CD4-positive, alpha-beta T cell treated with Interferon gamma for 1 hour (primary cell): ENCODE measurements around the gene VAMP8.
"Not testable (repeated sequence)": the region's sequence is repeated elsewhere in the genome, so short reads cannot be mapped to it uniquely, and the experiment has no call there.

ENCODE experiments used
- DNase-seq: peaks from one replicate; pipeline ENCODE4 v3.0.0-alpha.2; 2020

Gene VAMP8

GRCh38 chr2:85547859-85548607, 29.4 kb upstream of the VAMP8 start:
- no peak for DNase-seq

GRCh38 chr2:85548608-85548900, 28.8 kb upstream of the VAMP8 start:
- DNase-seq, result no peak

GRCh38 chr2:85549095-85549494, 28.3 kb upstream of the VAMP8 start:
- no peak for DNase-seq

GRCh38 chr2:85549826-85550225, 27.6 kb upstream of the VAMP8 start:
- DNase-seq, result no peak

GRCh38 chr2:85550486-85550885, 26.9 kb upstream of the VAMP8 start:
- DNase-seq, result no peak

GRCh38 chr2:85551698-85552678, 25.4 kb upstream of the VAMP8 start:
- peak; percentile 85 for DNase-seq

- no peak for DNase-seq
These were observed 24.2 kb upstream of the VAMP8 start for GRCh38 chr2:85553184-85553583.

- DNase-seq, result no peak
These were observed 22.3 kb upstream of the VAMP8 start for GRCh38 chr2:85554980-85555612.

GRCh38 chr2:85557130-85557529, 20.3 kb upstream of the VAMP8 start:
- no peak for DNase-seq

GRCh38 chr2:85558160-85558559, 19.2 kb upstream of the VAMP8 start:
- no peak for DNase-seq

- DNase-seq, result not testable (repeated sequence)
These were observed 17.0 kb upstream of the VAMP8 start for GRCh38 chr2:85560403-85560726.

- DNase-seq, result no peak
These were observed 16.5 kb upstream of the VAMP8 start for GRCh38 chr2:85560812-85561279.

GRCh38 chr2:85561280-85562212, 15.8 kb upstream of the VAMP8 start, which contains the start of gene GGCX:
Gene GGCX (minus strand): TSS chr2:85561493. CDS start chr2:85561428, 65 bp downstream.
- peak; percentile 94 for DNase-seq

GRCh38 chr2:85564144-85564563, 13.2 kb upstream of the VAMP8 start:
- DNase-seq, result no peak

- DNase-seq, result no peak
These were observed 11.1 kb upstream of the VAMP8 start for GRCh38 chr2:85566265-85566664.

- no peak for DNase-seq
These were observed 1.6 kb upstream of the VAMP8 start for GRCh38 chr2:85575739-85576138.

GRCh38 chr2:85577063-85577385, 362 bp upstream of the VAMP8 start:
- no peak for DNase-seq

GRCh38 chr2:85578243-85579180, 1.1 kb downstream of the VAMP8 start:
- DNase-seq, result peak; percentile 56

GRCh38 chr2:85579266-85579935, 2.0 kb downstream of the VAMP8 start:
- DNase-seq, result no peak

GRCh38 chr2:85580206-85580605, 2.8 kb downstream of the VAMP8 start:
- no peak for DNase-seq

GRCh38 chr2:85582492-85582891, 5.1 kb downstream of the VAMP8 start:
- DNase-seq, result no peak
